ENCODE measurements around the gene DDX49. TPM values are rescaled to one million over a fixed set of nuclear protein-coding genes. Genes with fewer than 3 reads are reported as not detected.

DDX49 gene
- total RNA-seq, 2 donors from 2014 or later: 22.1 to 31.9 TPM

DNA sequence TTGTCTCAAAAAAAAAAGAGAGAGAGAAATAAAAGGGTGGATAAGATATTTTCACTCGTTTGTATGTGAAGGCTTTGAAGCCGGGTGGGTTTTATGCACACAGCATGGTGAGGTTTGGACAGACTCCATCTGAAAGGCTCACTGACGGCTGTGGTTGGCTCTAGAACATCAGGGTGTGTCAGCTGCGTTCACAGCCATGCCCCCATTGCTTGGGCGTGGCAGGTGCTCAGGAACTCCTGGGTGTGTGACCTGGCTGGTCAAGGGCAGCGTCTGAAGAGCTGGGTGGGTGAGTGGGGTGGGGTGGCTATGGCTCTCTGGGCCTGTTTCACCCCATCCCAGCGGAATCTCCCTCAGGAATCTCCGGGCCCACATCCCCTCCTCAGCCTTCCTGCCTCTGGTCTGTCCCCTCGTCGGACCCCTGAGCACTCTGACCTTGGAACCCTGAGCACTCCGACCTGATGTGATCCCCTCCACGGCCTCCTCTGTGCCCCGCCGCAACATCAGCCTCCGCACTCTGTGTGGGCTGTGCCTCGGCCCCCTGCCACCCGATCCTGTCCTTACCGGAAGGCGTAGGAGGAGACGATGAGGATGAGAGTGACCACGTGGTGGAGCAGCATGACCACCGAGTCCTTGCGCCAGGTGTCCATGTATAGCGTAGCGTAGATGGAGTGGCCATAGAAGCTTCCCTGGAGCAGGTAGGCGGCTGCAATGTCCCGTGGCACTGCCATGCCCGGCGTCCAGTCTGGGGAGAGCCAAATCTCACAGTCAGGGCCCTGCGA lies 35.8 kb upstream of the DDX49 start:
- Histone ChIP-seq H3K9me3 (no peaks in the 10 kb centered on the region), H3K4me3 (no peak overlapping the region), H3K36me3 (no peaks in the 10 kb centered on the region), H3K27ac (no peak overlapping the region), H3K27me3 (no peaks in the 10 kb centered on the region), H3K4me1 (no peaks in the 10 kb centered on the region)
- TF ChIP-seq, protein P1, sequence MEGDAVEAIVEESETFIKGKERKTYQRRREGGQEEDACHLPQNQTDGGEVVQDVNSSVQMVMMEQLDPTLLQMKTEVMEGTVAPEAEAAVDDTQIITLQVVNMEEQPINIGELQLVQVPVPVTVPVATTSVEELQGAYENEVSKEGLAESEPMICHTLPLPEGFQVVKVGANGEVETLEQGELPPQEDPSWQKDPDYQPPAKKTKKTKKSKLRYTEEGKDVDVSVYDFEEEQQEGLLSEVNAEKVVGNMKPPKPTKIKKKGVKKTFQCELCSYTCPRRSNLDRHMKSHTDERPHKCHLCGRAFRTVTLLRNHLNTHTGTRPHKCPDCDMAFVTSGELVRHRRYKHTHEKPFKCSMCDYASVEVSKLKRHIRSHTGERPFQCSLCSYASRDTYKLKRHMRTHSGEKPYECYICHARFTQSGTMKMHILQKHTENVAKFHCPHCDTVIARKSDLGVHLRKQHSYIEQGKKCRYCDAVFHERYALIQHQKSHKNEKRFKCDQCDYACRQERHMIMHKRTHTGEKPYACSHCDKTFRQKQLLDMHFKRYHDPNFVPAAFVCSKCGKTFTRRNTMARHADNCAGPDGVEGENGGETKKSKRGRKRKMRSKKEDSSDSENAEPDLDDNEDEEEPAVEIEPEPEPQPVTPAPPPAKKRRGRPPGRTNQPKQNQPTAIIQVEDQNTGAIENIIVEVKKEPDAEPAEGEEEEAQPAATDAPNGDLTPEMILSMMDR (IDR thresholded peaks at IDR 0.05): no peak
- DNase-seq (ENCODE audit: low spot score): no peak

DNA sequence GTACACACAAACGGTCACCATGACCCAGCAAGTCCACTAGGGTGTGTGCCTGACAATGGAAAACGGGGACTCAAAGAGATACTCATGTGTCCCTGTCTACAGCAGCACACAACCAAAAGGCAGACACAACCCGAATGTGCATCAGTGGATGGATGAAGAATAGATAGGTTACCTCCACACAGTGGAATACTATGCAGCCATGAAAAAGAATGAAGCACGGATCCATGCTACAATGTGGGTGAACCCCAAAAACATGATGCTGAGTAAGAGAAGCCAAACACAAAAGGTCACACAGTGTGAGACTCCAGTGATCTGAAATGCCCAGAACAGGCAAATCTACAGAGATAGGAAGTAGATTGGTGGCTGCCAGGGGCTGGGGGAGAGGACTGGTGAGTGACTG lies 32.5 kb upstream of the DDX49 start:
- TF ChIP-seq, protein P1 (IDR thresholded peaks at IDR 0.05): no peak
- no peak overlapping the region for H3K4me3 ChIP-seq

DNA sequence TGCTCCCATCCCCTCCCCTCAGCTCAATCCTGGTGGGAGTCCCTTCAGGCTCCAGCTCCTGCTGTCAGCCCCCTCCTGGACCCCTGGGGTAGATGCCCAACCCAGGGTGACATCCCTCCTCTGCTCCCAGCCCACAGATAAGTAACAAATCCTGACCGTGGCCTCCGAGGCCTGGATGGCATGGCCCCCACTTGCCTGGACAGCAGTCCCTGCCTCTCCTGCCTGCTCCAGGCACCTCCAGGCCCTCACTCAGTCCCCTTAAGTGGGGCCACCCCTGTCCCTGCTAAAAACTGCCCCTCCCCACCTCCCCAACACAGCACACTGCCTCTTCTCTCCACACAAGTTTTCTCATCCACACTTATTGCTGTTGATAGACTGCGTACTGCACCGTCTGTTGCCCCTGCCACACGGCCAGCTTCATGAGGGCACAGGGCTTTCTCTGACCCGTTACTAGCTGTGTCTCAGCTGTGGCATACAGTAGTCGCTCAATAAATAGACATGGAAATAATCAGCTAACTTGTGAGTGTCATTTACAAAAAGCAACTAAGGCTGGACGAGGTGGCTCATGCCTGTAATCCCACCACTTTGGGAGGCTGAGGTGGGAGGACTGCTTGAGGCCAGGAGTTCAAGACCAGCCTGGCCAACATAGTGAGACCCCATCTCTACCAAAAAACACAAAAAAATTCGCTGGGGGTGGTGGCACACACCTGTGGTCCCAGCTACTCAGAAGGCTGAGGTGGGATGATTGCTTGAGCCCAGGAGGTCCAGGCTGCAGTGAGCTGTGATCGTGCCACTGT lies 29.4 kb upstream of the DDX49 start:
- H3K9me3 ChIP-seq: no peaks in the 10 kb centered on the region
- no peak overlapping the region for H3K4me3 ChIP-seq
- TF ChIP-seq, protein P1 (IDR thresholded peaks at IDR 0.05): no peak
- no peaks in the 10 kb centered on the region for H3K27me3 ChIP-seq
- H3K27ac ChIP-seq: no peak overlapping the region
- H3K4me1 ChIP-seq: peaks cover 0 to 16% of the 10 kb centered on the region in 2 donors
- DNase-seq (ENCODE audit: low spot score): no peak
- no peaks in the 10 kb centered on the region for H3K36me3 ChIP-seq

More for the DNA sequence above, 32.5 kb upstream of the DDX49 start:
- Histone ChIP-seq H3K9me3 (no peaks in the 10 kb centered on the region), H3K27me3 (no peaks in the 10 kb centered on the region), H3K27ac (no peak overlapping the region), H3K4me1 (no peaks in the 10 kb centered on the region), H3K36me3 (no peaks in the 10 kb centered on the region)
- no peak for DNase-seq (ENCODE audit: low spot score)

DNA sequence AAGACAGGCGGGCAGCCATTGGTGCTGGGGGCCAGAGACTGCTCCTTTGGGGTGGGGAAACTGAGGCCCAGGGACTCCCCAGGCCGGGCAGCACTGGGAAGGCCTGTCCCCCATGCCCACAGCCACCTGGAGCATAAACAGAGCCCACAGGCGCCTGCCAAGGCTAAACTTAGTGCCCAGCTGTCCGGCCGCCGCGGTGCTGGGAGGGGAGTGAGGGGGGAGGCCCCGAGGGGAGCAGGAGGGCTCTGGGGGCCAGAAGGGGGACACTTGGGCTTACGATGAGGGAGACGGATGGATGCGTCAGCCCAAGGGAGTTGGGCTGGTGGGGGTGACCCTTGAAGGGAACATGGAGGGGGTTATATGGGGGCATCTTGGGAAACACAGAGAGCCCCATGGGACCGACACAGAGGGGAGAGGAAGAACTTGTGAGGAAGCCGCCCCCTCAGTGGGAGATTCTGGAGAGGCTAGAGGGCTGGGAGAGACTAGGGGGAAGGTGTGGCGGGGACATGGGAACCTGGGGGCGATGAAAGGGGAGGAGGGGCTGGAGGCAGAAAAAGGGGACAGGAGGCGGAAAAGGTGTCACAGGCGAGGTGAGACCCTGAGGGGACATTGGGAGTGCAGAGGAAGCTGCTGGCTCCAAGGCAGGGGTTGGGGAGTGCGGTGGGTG lies 25.8 kb upstream of the DDX49 start:
- H3K27me3 ChIP-seq: no peaks in the 10 kb centered on the region
- TF ChIP-seq, protein P1 (IDR thresholded peaks at IDR 0.05): no peak
- no peak overlapping the region for H3K27ac ChIP-seq
- no peaks in the 10 kb centered on the region for H3K9me3 ChIP-seq
- H3K36me3 ChIP-seq: no peaks in the 10 kb centered on the region
- peaks cover 0 to 32% of the 10 kb centered on the region in 2 donors for H3K4me1 ChIP-seq
- H3K4me3 ChIP-seq: no peak overlapping the region
- no peak for DNase-seq (ENCODE audit: low spot score)

DNA sequence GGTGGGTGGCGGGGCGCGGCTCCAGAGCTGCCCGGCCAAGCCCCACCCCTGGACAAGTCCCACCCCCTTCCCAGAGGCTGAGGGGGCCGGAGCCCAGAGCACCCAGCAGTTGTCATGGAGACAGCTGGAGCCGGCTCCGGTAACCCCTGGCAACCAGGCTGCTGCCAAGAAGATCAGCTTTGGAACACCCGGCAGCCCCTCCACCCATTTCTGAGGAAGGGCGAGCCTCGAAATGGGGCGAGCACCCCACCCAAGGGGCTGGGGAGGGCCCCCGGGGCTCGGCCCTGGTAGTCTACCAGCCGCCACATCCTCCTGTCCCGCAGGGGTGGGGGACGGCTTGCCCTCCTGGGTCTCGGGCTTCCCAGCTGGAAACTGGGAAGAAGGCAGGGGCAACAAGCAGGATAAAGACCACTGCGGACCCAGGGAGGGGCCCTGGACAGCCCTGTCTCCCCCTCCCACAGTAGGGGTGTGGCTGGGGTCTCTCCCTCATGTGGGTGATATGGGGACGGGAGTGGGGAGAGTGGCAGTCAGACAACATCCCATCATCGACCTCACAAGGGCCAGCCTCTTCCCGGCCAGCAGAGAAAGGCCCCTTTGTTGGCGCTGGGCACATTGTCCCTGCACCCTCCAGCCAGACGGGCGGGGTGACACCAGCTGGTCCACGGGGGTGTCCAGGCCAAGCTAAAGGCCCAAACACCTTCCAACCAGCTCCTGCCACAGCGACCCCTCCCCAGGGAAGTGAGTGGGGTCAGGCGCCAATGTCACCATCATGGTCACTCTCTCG lies 25.1 kb upstream of the DDX49 start:
- Histone ChIP-seq H3K27ac (no peak overlapping the region), H3K9me3 (no peaks in the 10 kb centered on the region), H3K27me3 (no peaks in the 10 kb centered on the region), H3K4me1 (peaks cover 0 to 32% of the 10 kb centered on the region in 2 donors), H3K36me3 (peaks cover 7% of the 10 kb centered on the region), H3K4me3 (peak overlapping the region in 1 of 2 donors; percentile 55)
- DNase-seq (ENCODE audit: low spot score): no peak
- TF ChIP-seq, protein P1 (IDR thresholded peaks at IDR 0.05): no peak
